ENCODE measurements around the gene ARHGAP25. TPM values are rescaled to one million over a fixed set of nuclear protein-coding genes. Genes with fewer than 3 reads are reported as not detected.

Gene ARHGAP25
- total RNA-seq, 2 experiments from 2014 or later = 90.2 to 126 TPM

- CTCF ChIA-PET = interaction anchor here (0.7 to 7.9 kb wide), 22 partner anchors 9 to 375 kb away, joined by 3 to 60 read pairs (median 5); no protein-coding TSS in a partner anchor
- peaks cover 6% of the 10 kb centered on the region for H3K36me3 Mint-ChIP-seq
- H3K4me1 Mint-ChIP-seq = peaks cover 24% of the 10 kb centered on the region
- no peak overlapping the region for H3K27ac Mint-ChIP-seq
- no peaks in the 10 kb centered on the region for H3K27me3 Mint-ChIP-seq
- ATAC-seq (no peak), DNase-seq (no peak)
- no peaks in the 10 kb centered on the region for H3K9me3 Mint-ChIP-seq (ENCODE audit: low read depth)
- no peak overlapping the region for H3K4me3 Mint-ChIP-seq
Observed at GRCh38 chr2:68838641-68839040, 104.0 kb downstream of the ARHGAP25 start.

DNA sequence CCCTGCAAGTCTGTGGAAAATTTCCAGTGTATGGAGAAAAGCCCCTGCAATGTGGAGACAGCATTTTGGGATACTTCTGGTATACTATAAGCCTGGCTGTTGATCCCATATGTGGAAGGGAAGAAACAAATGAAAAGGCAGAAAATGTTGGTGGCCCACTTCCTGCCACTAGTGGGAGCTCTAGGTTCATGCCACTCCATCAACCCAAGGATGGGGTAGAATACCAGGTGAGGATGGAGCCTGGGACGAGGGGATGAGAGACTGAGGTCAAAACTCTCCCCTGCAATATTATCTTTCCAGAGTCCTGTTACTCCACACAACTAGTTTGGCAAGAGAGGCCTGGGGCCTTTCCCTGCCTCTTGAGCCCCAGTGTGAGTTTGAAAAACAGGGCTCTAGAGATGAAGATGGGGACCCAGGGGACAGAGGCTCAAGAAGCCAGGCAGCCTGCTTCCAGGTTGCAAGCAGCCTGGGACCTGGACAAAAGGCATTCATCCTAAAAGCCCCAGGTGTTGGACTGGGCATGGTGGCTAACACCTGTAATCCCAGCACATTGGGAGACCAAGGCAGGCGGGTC is 104.7 kb downstream of the ARHGAP25 start:
- DNase-seq (peak; percentile 54), ATAC-seq (no peak)
- H3K27ac Mint-ChIP-seq = no peak overlapping the region
- H3K36me3 Mint-ChIP-seq = peaks cover 6% of the 10 kb centered on the region
- CTCF ChIA-PET = interaction anchor here (0.7 to 7.9 kb wide), 17 partner anchors 8 to 376 kb away, joined by 3 to 60 read pairs (median 6); no protein-coding TSS in a partner anchor
- H3K9me3 Mint-ChIP-seq (ENCODE audit: low read depth) = no peaks in the 10 kb centered on the region
- no peak overlapping the region for H3K4me3 Mint-ChIP-seq
- peaks cover 24% of the 10 kb centered on the region for H3K4me1 Mint-ChIP-seq
- H3K27me3 Mint-ChIP-seq = peaks cover under 1% of the 10 kb centered on the region

DNA sequence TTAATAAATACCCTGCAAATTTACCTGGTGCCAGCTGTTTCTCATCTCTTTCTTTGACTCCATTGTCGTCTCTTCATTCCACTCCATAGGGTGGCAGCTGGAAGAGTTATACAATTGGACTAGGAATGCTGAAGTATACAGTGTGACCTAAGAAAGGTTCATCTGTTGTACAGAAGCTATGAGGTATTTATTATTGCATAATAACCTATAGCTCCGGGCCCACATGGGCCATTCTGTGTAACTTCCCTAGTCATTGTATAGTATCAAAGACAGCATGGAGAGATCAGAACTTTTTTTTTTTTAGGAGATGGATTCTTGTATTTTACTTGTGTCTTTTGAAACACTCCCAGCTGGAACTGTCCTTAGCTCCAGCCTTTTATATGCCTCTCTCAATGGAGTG is 110.4 kb downstream of the ARHGAP25 start:
- H3K27ac Mint-ChIP-seq = no peak overlapping the region
- ATAC-seq (no peak), DNase-seq (no peak)
- H3K36me3 Mint-ChIP-seq = peaks cover 3% of the 10 kb centered on the region
- H3K9me3 Mint-ChIP-seq (ENCODE audit: low read depth) = no peaks in the 10 kb centered on the region
- CTCF ChIA-PET = interaction anchor here (1.1 kb wide), 1 partner anchor 53 kb away, joined by 3 read pairs; no protein-coding TSS in a partner anchor
- no peak overlapping the region for H3K4me3 Mint-ChIP-seq
- H3K27me3 Mint-ChIP-seq = peaks cover 29% of the 10 kb centered on the region
- no peaks in the 10 kb centered on the region for H3K4me1 Mint-ChIP-seq

DNA sequence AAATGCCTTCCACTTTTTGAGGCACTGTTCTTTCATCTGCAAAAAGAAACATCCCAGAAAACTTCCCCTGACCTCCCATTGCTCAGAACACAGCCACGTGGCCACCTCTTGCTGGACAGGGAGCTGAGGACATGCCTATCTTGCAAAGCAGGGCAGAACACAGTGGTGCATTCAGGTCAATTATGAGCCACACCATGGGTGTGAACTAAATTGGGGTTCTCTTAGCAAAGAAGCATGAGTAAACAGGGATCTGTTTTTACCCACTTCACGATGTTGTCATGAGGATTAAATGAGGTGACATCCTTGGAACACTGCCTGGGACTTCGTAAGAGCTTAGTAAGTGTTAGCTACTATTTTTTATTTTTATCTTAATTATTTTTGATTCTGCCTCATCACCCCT is 111.5 kb downstream of the ARHGAP25 start:
- Mint-ChIP-seq H3K27me3 (peaks cover 37% of the 10 kb centered on the region), H3K36me3 (no peaks in the 10 kb centered on the region)

GRCh38 chr2:68847751-68848150 is 113.1 kb downstream of the ARHGAP25 start:
- no peaks in the 10 kb centered on the region for H3K9me3 Mint-ChIP-seq (ENCODE audit: low read depth)
- ATAC-seq (no peak), DNase-seq (no peak)
- H3K27me3 Mint-ChIP-seq = peaks cover 37% of the 10 kb centered on the region
- CTCF ChIA-PET = interaction anchor here (1.1 to 1.5 kb wide), 3 partner anchors 9 to 77 kb away, joined by 3 to 5 read pairs (median 4); no protein-coding TSS in a partner anchor
- no peaks in the 10 kb centered on the region for H3K36me3 Mint-ChIP-seq
- H3K4me3 Mint-ChIP-seq = no peak overlapping the region
- H3K27ac Mint-ChIP-seq = no peak overlapping the region
- H3K4me1 Mint-ChIP-seq = no peaks in the 10 kb centered on the region

More for the DNA sequence above, 111.5 kb downstream of the ARHGAP25 start:
- Mint-ChIP-seq H3K4me1 (no peaks in the 10 kb centered on the region), H3K4me3 (no peak overlapping the region), H3K9me3 (ENCODE audit: low read depth) (no peaks in the 10 kb centered on the region), H3K27ac (no peak overlapping the region)
- DNase-seq (no peak), ATAC-seq (no peak)
- CTCF ChIA-PET = interaction anchor here (0.9 to 1.1 kb wide), 2 partner anchors 9 to 52 kb away, joined by 3 read pairs; no protein-coding TSS in a partner anchor

- no peak for ATAC-seq
- CTCF ChIA-PET = interaction anchor here (3.3 kb wide), 1 partner anchor 11 kb away, joined by 10 read pairs; no protein-coding TSS in a partner anchor
- H3K27me3 Mint-ChIP-seq = peaks cover 35% of the 10 kb centered on the region
Observed at GRCh38 chr2:68849579-68850030, 115.0 kb downstream of the ARHGAP25 start.

DNA sequence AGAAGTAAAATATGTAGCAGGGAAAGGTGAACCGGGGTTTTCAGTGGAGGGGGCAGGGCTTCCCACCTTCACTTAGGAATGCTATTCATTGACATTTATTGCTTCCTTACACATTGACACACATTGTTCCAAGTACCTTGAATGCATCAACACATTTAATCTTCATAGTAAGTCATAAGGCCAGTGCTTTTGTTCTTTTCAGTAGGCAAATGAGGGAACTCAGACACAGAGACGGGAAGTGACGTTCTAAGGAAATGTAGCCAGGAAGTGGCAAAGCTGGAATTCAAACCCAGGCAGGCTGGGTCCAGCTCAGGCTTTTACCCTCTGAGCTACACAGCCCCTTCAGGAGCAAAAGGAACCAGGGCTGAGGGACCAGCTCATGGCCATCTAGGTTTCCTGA is 115.9 kb downstream of the ARHGAP25 start:
- DNase-seq = no peak
- CTCF ChIA-PET = interaction anchor here (1.6 to 3.3 kb wide), 2 partner anchors 9 to 12 kb away, joined by 6 to 10 read pairs; no protein-coding TSS in a partner anchor
- ATAC-seq = no peak
- H3K27me3 Mint-ChIP-seq = peaks cover 36% of the 10 kb centered on the region
- no peak overlapping the region for H3K27ac Mint-ChIP-seq
- H3K4me3 Mint-ChIP-seq = no peak overlapping the region
- H3K9me3 Mint-ChIP-seq (ENCODE audit: low read depth) = no peaks in the 10 kb centered on the region
- no peaks in the 10 kb centered on the region for H3K36me3 Mint-ChIP-seq
- no peaks in the 10 kb centered on the region for H3K4me1 Mint-ChIP-seq

More at GRCh38 chr2:68849579-68850030, 115.0 kb downstream of the ARHGAP25 start:
- H3K36me3 Mint-ChIP-seq = no peaks in the 10 kb centered on the region
- no peaks in the 10 kb centered on the region for H3K4me1 Mint-ChIP-seq
- no peak overlapping the region for H3K27ac Mint-ChIP-seq
- no peak overlapping the region for H3K4me3 Mint-ChIP-seq
- no peaks in the 10 kb centered on the region for H3K9me3 Mint-ChIP-seq (ENCODE audit: low read depth)
- DNase-seq = no peak

DNA sequence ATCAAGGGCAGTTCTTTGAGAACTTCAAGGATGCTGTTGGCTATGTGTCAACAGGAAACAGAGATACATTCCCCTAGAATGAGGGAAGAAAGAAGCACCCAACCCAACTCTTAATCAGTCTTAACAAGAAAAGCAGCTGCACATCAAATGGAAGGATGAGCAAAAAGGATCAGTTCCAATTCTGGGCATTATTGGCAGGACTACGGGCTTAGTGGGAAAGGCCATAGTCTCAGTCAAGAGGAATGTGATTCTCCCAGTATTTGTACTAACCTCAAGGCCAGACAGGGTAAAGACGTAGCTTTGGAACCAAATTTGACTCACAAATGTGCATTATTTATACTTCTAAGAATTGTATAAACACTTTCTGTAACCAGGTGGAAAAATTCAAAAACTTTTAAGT is 118.4 kb downstream of the ARHGAP25 start:
- peaks cover 24% of the 10 kb centered on the region for H3K27me3 Mint-ChIP-seq
- no peak overlapping the region for H3K27ac Mint-ChIP-seq
- no peaks in the 10 kb centered on the region for H3K9me3 Mint-ChIP-seq (ENCODE audit: low read depth)
- ATAC-seq (no peak), DNase-seq (no peak)
- no peak overlapping the region for H3K4me3 Mint-ChIP-seq
- peaks cover 5% of the 10 kb centered on the region for H3K4me1 Mint-ChIP-seq
- H3K36me3 Mint-ChIP-seq = no peaks in the 10 kb centered on the region
- CTCF ChIA-PET = interaction anchor here (1.2 kb wide), 1 partner anchor 9 kb away, joined by 3 read pairs; no protein-coding TSS in a partner anchor

DNA sequence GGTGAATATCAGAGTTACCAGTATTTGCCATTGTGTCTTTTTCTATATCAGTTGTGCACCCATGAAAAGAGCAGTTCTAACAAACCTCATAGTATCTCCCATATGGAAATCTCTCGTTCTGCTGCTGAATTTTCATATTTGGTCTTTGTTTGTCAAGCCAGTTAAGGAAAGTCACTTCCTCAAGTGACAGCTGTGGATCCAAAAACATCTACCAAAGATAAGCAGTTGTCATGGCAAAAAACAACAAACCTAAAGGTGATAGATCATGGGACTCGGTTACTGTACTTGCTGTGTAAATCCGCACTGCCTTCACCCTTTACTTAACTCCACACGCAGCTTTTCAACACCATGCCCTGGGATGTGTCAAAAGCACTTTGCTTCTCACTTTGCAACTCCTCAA is 119.3 kb downstream of the ARHGAP25 start:
- no peak for ATAC-seq
- CTCF ChIA-PET = no interaction called here
- no peak overlapping the region for H3K4me3 Mint-ChIP-seq
- DNase-seq = no peak
- peaks cover 6% of the 10 kb centered on the region for H3K4me1 Mint-ChIP-seq
- no peaks in the 10 kb centered on the region for H3K36me3 Mint-ChIP-seq
- no peak overlapping the region for H3K27ac Mint-ChIP-seq
- H3K27me3 Mint-ChIP-seq = peaks cover 21% of the 10 kb centered on the region
- no peaks in the 10 kb centered on the region for H3K9me3 Mint-ChIP-seq (ENCODE audit: low read depth)

DNA sequence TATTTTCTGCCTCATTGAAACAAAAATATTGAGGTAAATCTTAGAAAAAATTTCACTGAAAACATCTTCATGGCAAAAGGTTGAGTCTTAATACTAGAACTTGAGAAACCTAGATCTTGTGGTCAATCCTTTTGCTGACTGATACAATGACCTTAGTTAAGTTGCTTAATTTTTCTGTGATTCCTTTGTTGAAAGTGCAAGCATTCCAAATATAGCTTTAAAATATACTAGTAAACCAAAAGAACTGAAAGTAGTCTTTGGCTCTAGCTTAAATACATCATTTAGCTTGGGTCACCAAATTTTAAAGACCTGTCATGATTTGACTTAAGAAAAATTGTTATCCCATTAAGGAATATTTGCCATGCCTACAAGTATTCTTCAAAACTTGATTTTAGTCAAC is 119.9 kb downstream of the ARHGAP25 start:
- Mint-ChIP-seq H3K27ac (no peak overlapping the region), H3K27me3 (peaks cover 16% of the 10 kb centered on the region), H3K36me3 (no peaks in the 10 kb centered on the region), H3K4me3 (no peak overlapping the region), H3K9me3 (ENCODE audit: low read depth) (no peaks in the 10 kb centered on the region), H3K4me1 (peaks cover 7% of the 10 kb centered on the region)
- DNase-seq = no peak
- CTCF ChIA-PET = interaction anchor here (1.1 kb wide), 1 partner anchor 367 kb away, joined by 3 read pairs; no protein-coding TSS in a partner anchor
- no peak for ATAC-seq

- Mint-ChIP-seq H3K4me1 (peaks cover 7% of the 10 kb centered on the region), H3K27ac (no peak overlapping the region), H3K27me3 (peaks cover 10% of the 10 kb centered on the region), H3K4me3 (no peak overlapping the region), H3K36me3 (no peaks in the 10 kb centered on the region), H3K9me3 (ENCODE audit: low read depth) (no peaks in the 10 kb centered on the region)
- no peak for DNase-seq
- no peak for ATAC-seq
- CTCF ChIA-PET = interaction anchor here (1.1 kb wide), 1 partner anchor 368 kb away, joined by 3 read pairs; no protein-coding TSS in a partner anchor
Observed at GRCh38 chr2:68855550-68855949, 120.9 kb downstream of the ARHGAP25 start.

DNA sequence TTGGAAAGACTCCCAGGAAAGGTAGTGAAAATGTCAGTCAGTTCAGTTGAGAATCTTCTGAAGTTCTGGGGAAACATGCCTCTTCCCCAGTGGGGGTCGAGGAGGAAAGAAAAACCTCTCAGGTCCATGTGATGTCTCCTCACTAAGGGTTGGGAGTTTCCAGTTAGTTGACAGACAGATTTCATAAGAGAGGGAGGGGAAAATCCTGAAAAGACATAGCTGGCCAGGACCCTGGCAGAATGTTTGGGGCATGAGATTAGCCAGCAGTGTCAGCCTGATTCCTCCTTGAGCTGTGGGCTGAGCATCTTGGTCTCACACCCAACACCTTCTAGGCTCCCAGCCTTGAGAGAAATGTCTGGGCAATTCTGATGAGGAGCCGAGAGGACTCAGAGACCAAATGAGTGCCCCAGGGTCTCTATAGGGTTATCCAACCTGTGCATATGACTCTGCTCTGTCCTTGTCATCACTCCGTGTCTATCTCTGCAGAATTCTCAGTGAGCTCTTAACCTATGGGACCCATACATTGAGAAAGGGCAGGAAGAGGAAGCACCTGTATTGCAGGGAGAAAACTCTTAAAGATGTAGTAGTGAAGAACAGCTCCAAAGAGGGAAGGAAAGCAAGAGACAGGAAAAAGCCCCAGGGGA is 122.7 kb downstream of the ARHGAP25 start:
- ATAC-seq = no peak
- Mint-ChIP-seq H3K27ac (no peak overlapping the region), H3K4me1 (peaks cover 16% of the 10 kb centered on the region), H3K27me3 (peaks cover 7% of the 10 kb centered on the region), H3K9me3 (ENCODE audit: low read depth) (no peaks in the 10 kb centered on the region), H3K36me3 (no peaks in the 10 kb centered on the region), H3K4me3 (no peak overlapping the region)
- CTCF ChIA-PET = interaction anchor here (1.0 to 1.6 kb wide), 2 partner anchors 21 to 87 kb away, joined by 3 to 4 read pairs; no protein-coding TSS in a partner anchor
- no peak for DNase-seq

DNA sequence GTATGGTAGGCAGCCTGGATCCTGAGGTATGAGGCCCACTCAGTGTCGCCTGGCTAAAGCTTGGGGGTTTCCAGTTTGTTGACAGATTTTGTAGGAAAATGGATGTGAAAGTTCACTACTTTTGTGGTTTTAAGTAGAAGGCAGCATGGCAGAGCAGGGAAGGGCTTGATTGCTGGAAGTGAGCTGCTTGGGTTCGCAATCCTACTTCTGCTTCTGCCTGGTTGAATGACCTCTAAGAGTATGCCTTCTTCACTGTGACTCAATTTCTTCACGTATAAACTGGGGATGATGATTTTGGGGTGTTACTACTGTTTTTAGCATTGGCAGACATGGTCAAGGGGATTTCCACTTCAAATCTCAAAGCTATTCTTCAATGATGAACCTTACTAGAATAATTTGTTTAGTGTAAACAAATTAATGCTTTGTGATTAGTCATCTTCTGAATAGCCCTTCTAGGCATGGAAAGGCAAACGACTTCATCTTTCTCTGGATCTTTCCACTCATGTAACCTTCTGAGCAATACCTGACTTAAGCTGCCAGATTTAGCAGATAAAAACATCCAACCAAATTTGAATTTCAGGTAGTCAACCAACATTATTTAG is 123.3 kb downstream of the ARHGAP25 start:
- no peak for DNase-seq
- Mint-ChIP-seq H3K36me3 (no peaks in the 10 kb centered on the region), H3K4me3 (no peak overlapping the region), H3K4me1 (peaks cover 16% of the 10 kb centered on the region), H3K27ac (no peak overlapping the region), H3K9me3 (ENCODE audit: low read depth) (no peaks in the 10 kb centered on the region), H3K27me3 (peaks cover 7% of the 10 kb centered on the region)
- CTCF ChIA-PET = interaction anchor here (1.0 to 1.6 kb wide), 3 partner anchors 21 to 149 kb away, joined by 3 to 4 read pairs (median 3); no protein-coding TSS in a partner anchor
- ATAC-seq = no peak
